HT1080 (cell line): ENCODE results near the gene CCL25. TPM values are rescaled to one million over a fixed set of nuclear protein-coding genes. Genes with fewer than 3 reads are reported as not detected.

Experiments
- DNase-seq: peaks from one replicate; pipeline ENCODE4 v3.0.0-alpha.2; 2015; ENCODE audit warnings: low read depth
- total RNA-seq: library from RNA; depleted of rRNA; stranded (reverse); fragments of >200 nt; shearing (Covaris generic); gene quantifications from 2 replicates; pipeline ENCODE4 v1.2.3, GENCODE V29; 2014; rRNA removed

Gene CCL25
- total RNA-seq, 1 experiment from 2014 or later = not detected

DNA sequence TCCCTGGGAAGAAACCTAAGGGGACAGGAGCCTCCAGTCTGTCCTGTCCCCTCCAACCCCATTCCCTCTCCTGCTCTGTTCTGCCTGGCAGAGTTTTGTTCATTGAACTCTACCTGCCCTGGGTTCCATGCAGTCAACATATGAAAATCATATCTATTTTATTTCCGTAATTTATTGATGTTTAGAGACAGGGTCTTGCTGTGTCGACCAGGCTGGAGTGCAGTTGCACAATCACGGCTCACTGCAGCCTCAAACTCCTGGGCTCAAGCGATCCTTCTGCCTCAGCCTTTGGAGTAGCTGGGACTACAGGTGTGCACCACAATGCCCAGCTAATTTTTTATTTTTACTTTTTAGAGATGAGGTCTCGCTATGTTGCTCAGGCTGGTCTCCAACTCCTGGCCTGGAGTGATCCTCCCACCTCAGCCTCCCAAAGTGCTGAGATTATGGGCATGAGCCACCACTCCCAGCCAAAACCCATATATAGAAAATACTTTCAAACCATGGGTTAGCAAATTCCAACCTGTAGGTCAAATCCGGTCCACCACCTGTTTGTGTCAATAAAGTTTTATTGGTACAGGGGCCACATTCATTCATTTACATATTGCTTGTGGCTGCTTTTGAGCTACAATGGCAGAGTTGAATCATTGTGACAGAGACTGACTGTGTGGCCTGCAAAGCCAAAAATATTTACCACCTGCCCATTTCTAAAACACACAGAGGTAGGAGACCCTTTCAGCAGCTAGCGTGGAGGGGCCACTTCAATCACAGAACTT is 57.5 kb downstream of the CCL25 start:
- no peak for DNase-seq

- no peak for DNase-seq
Observed at GRCh38 chr19:8110931-8111330, 58.4 kb downstream of the CCL25 start.

- no peak for DNase-seq
Observed at GRCh38 chr19:8111376-8111775, 58.8 kb downstream of the CCL25 start.

Other genes with a start within 250 kb of the CCL25 start
- gene EVI5L, start 222.5 kb upstream of the CCL25 start, total RNA-seq = 1.3 and 3.2 TPM in 2 replicates
- 0.02 TPM in 1 of 2 replicates, not detected in the other for gene PRR36, start 178.4 kb upstream of the CCL25 start, total RNA-seq
- gene LRRC8E, start 164.2 kb upstream of the CCL25 start, total RNA-seq = 11.7 and 14.2 TPM in 2 replicates
- 16.9 and 22.0 TPM in 2 replicates for gene MAP2K7, start 148.9 kb upstream of the CCL25 start, total RNA-seq
- gene TGFBR3L, start 137.9 kb upstream of the CCL25 start, total RNA-seq = 0.70 and 2.2 TPM in 2 replicates
- 33.3 and 42.4 TPM in 2 replicates for gene SNAPC2, start 132.4 kb upstream of the CCL25 start, total RNA-seq
- gene CTXN1, start 126.6 kb upstream of the CCL25 start, total RNA-seq = 3.1 and 7.0 TPM in 2 replicates
- gene TIMM44, start 109.1 kb upstream of the CCL25 start, total RNA-seq = 70.1 and 89.1 TPM in 2 replicates
- gene ELAVL1, start 47.1 kb upstream of the CCL25 start, total RNA-seq = 61.1 and 114 TPM in 2 replicates
- not detected in 2 replicates for gene FBN3, start 96.8 kb downstream of the CCL25 start, total RNA-seq
- 0.27 and 0.50 TPM in 2 replicates for gene CERS4, start 156.6 kb downstream of the CCL25 start, total RNA-seq